GM12878 (cell line): ENCODE results near the gene FLRT1.

Experiments used
- EP300 ChIP-seq, 2 experiments: fragments of 150-350 bp in 1 of 2; IDR thresholded peaks; 2 replicates each; pipeline ENCODE4 v1.6.1; 2011 to 2012; ENCODE audit warnings: low read depth in 2 of 2, low read length in 2 of 2, borderline replicate concordance in 1 of 2, improper control_type of control experiment in 1 of 2, inconsistent platforms in 1 of 2; ENCODE audit not compliant: control insufficient read depth in 1 of 2
- EZH2 ChIP-seq: IDR thresholded peaks from 2 replicates; pipeline ENCODE4 v1.6.1; 2012; ENCODE audit warnings: low read depth, mild to moderate bottlenecking, control low read depth, inconsistent platforms, low read length, borderline replicate concordance; ENCODE audit not compliant: control insufficient read depth
- KDM1A ChIP-seq: fragments of 200-600 bp; sonication (generic); IDR thresholded peaks from 2 replicates; pipeline ENCODE4 v1.6.1; 2016; ENCODE audit warnings: borderline replicate concordance
- NR2F1 ChIP-seq: fragments of 450-650 bp; conservative IDR thresholded peaks from 2 replicates; pipeline ENCODE4 v1.6.1; 2017; ENCODE audit warnings: mild to moderate bottlenecking
- SPI1 ChIP-seq: IDR thresholded peaks from 2 replicates; pipeline ENCODE4 v1.6.1; 2011; ENCODE audit warnings: low read depth, mild to moderate bottlenecking, low read length, moderate library complexity, borderline replicate concordance; ENCODE audit not compliant: insufficient read depth
- SRF ChIP-seq, 2 experiments: IDR thresholded peaks; 2 replicates each; pipeline ENCODE4 v1.6.1; 2011; ENCODE audit warnings: low read depth in 2 of 2, low read length in 2 of 2, mild to moderate bottlenecking in 1 of 2, moderate library complexity in 1 of 2
- TAF1 ChIP-seq: IDR thresholded peaks from 2 replicates; pipeline ENCODE4 v1.6.1; 2011; ENCODE audit warnings: mild to moderate bottlenecking, low read depth, low read length, borderline replicate concordance
- YY1 ChIP-seq: IDR thresholded peaks from 2 replicates; pipeline ENCODE4 v1.6.1; 2011; ENCODE audit warnings: low read depth, mild to moderate bottlenecking, low read length
- TF ChIP-seq, protein P1 (sequence below): fragments of 150-350 bp; IDR thresholded peaks from 2 replicates; pipeline ENCODE4 v1.6.1; 2014; ENCODE audit warnings: mild to moderate bottlenecking, low read depth, low read length
- TF ChIP-seq, protein P2 (sequence below), 3 experiments: IDR thresholded peaks in 2 of 3; conservative IDR thresholded peaks in 1 of 3; 2 replicates each; pipeline ENCODE4 v1.5.1; 2011; ENCODE audit warnings: low read depth in 3 of 3, low read length in 3 of 3, mild to moderate bottlenecking in 3 of 3, control low read depth in 2 of 3, moderate library complexity in 2 of 3, inconsistent platforms in 1 of 3, mixed read lengths in 1 of 3; ENCODE audit not compliant: control insufficient read depth in 2 of 3, insufficient read depth in 1 of 3; ENCODE audit errors: extremely low read depth in 1 of 3

DNA sequence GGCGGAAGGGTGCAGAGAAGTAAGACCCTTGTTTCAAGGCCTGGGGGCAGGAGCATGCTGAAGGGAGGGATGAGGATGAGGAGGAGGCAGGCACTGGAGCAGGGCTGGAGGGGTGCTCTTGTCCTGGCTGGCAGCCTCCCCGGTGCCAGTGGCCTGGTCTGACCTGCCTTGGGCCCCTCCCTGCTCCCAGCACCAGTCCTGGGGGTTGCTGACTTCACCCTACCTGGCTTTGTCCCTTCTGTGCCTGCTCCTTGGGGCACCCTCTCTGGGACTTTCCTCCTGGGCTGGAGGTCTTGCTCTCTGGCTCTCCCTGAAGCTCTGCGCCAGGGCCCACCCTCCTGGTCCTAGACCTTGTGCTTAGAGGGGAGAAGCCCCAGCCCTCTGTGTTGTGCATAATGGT lies 4.7 kb upstream of the FLRT1 start:
- no peak for TF ChIP-seq NR2F1
- TF ChIP-seq, protein P1, sequence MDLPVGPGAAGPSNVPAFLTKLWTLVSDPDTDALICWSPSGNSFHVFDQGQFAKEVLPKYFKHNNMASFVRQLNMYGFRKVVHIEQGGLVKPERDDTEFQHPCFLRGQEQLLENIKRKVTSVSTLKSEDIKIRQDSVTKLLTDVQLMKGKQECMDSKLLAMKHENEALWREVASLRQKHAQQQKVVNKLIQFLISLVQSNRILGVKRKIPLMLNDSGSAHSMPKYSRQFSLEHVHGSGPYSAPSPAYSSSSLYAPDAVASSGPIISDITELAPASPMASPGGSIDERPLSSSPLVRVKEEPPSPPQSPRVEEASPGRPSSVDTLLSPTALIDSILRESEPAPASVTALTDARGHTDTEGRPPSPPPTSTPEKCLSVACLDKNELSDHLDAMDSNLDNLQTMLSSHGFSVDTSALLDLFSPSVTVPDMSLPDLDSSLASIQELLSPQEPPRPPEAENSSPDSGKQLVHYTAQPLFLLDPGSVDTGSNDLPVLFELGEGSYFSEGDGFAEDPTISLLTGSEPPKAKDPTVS, result no peak
- no peak for TF ChIP-seq TAF1
- TF ChIP-seq EP300 (IDR thresholded peaks at IDR 0.05; ENCODE audit: borderline replicate concordance in 1 of 2, control insufficient read depth in 1 of 2, low read depth in 2 of 2, low read length in 2 of 2), result no peak
- no peak for TF ChIP-seq EZH2
- no peak for TF ChIP-seq YY1
- no peak for TF ChIP-seq SPI1
- TF ChIP-seq SRF (IDR thresholded peaks at IDR 0.05; ENCODE audit: low read depth in 2 of 2, low read length in 2 of 2), result no peak
- TF ChIP-seq, protein P2, sequence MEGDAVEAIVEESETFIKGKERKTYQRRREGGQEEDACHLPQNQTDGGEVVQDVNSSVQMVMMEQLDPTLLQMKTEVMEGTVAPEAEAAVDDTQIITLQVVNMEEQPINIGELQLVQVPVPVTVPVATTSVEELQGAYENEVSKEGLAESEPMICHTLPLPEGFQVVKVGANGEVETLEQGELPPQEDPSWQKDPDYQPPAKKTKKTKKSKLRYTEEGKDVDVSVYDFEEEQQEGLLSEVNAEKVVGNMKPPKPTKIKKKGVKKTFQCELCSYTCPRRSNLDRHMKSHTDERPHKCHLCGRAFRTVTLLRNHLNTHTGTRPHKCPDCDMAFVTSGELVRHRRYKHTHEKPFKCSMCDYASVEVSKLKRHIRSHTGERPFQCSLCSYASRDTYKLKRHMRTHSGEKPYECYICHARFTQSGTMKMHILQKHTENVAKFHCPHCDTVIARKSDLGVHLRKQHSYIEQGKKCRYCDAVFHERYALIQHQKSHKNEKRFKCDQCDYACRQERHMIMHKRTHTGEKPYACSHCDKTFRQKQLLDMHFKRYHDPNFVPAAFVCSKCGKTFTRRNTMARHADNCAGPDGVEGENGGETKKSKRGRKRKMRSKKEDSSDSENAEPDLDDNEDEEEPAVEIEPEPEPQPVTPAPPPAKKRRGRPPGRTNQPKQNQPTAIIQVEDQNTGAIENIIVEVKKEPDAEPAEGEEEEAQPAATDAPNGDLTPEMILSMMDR (IDR thresholded peaks at IDR 0.05 in 2 of 3, conservative IDR thresholded peaks at IDR 0.05 in 1 of 3; ENCODE audit: control insufficient read depth in 2 of 3, extremely low read depth in 1 of 3, insufficient read depth in 1 of 3, low read depth in 3 of 3, low read length in 3 of 3), result no peak
- TF ChIP-seq KDM1A, result no peak
